ENCODE data around the gene HRH2.
"Not testable (repeated sequence)": the region's sequence is repeated elsewhere in the genome, so short reads cannot be mapped to it uniquely, and the experiment has no call there.

Gene HRH2

GRCh38 chr5:175751369-175751768 is 93.5 kb downstream of the HRH2 start:
- no peak for TF ChIP-seq CTCF (IDR thresholded peaks at IDR 0.05; ENCODE audit: control insufficient read depth, extremely low read depth, insufficient read depth)
- no peak for DNase-seq (ENCODE audit: low read depth)
- no peak overlapping the region for H3K4me3 ChIP-seq (ENCODE audit: low read depth, low read length)

- no peak overlapping the region for H3K4me3 ChIP-seq (ENCODE audit: low read depth, low read length)
- TF ChIP-seq CTCF (IDR thresholded peaks at IDR 0.05; ENCODE audit: control insufficient read depth, extremely low read depth, insufficient read depth): no peak
These were observed 95.1 kb downstream of the HRH2 start for GRCh38 chr5:175752826-175753535.

GRCh38 chr5:175753536-175754402 is 95.9 kb downstream of the HRH2 start:
- no peak overlapping the region for H3K4me3 ChIP-seq (ENCODE audit: low read depth, low read length)
- TF ChIP-seq CTCF (IDR thresholded peaks at IDR 0.05; ENCODE audit: control insufficient read depth, extremely low read depth, insufficient read depth): no peak
- no peak for DNase-seq (ENCODE audit: low read depth)

More at GRCh38 chr5:175752826-175753535, 95.1 kb downstream of the HRH2 start:
- DNase-seq (ENCODE audit: low read depth): no peak

GRCh38 chr5:175759991-175760390 is 102.1 kb downstream of the HRH2 start:
- DNase-seq (ENCODE audit: low read depth): not testable (repeated sequence)

More at GRCh38 chr5:175759991-175760390, 102.1 kb downstream of the HRH2 start:
- not testable (repeated sequence) for H3K4me3 ChIP-seq (ENCODE audit: low read depth, low read length)

All from LNCaP clone FGC (cell line).